Occipital lobe (tissue), 2 donors: ENCODE data around the gene DNAJC11. TPM values are rescaled to one million over a fixed set of nuclear protein-coding genes. Genes with fewer than 3 reads are reported as not detected.

ENCODE experiments used
- DNase-seq: peaks from one replicate; lab custom pipeline; 2025; lab: John Stamatoyannopoulos, UW
- total RNA-seq: library from RNA; depleted of rRNA; stranded (reverse); fragments of >200 nt; gene quantifications from one replicate; pipeline ENCODE4 v1.2.3, GENCODE V29; 2014

DNAJC11 gene
- total RNA-seq, 1 donor from 2014 or later: 32.8 TPM

GRCh38 chr1:6585081-6585722 is 116.4 kb downstream of the DNAJC11 start:
- no peak for DNase-seq

Other genes with a start within 250 kb of the DNAJC11 start
- 9.5 TPM for gene TNFRSF25, start 235.6 kb downstream of the DNAJC11 start, total RNA-seq
- 25.6 TPM for gene PLEKHG5, start 210.1 kb downstream of the DNAJC11 start, total RNA-seq
- gene NOL9, start 147.3 kb downstream of the DNAJC11 start, total RNA-seq: 34.0 TPM
- gene TAS1R1, start 146.5 kb downstream of the DNAJC11 start, total RNA-seq: not detected
- 15.1 TPM for gene ZBTB48, start 121.8 kb downstream of the DNAJC11 start, total RNA-seq
- 8.7 TPM for gene KLHL21, start 98.9 kb downstream of the DNAJC11 start, total RNA-seq
- gene PHF13, start 88.1 kb downstream of the DNAJC11 start, total RNA-seq: 17.0 TPM
- 23.7 TPM for gene THAP3, start 76.9 kb downstream of the DNAJC11 start, total RNA-seq
- gene CAMTA1, start 83.6 kb upstream of the DNAJC11 start, total RNA-seq: 115 TPM